ENCODE measurements around the gene RNASE1.

- TF ChIP-seq CTCF (IDR thresholded peaks at IDR 0.05 in 2 of 3, conservative IDR thresholded peaks at IDR 0.05 in 1 of 3; ENCODE audit: insufficient read depth in 2 of 3, low read depth in 1 of 3, low read length in 3 of 3): no peak
- no peak for TF ChIP-seq MTA2 (IDR thresholded peaks at IDR 0.05; ENCODE audit: low read depth)
- no peak for TF ChIP-seq POLR2A (conservative IDR thresholded peaks at IDR 0.05)
These were observed 2.6 kb downstream of the RNASE1 start for GRCh38 chr14:20799892-20800544.

All from K562 (cell line).